ENCODE data around the gene GGCT.
A peak's percentile ranks its signal among the peaks of the same experiment; 100 is the strongest.
"Not testable (repeated sequence)": the region's sequence is repeated elsewhere in the genome, so short reads cannot be mapped to it uniquely, and the experiment has no call there.

GGCT gene

GRCh38 chr7:30504301-30505173, at the start of gene GGCT:
Gene GGCT, minus strand, starts transcription at chr7:30504829. Its CDS starts 120 bp downstream, at chr7:30504709.
- DNase-seq = peak; percentile 98

- DNase-seq = no peak
These were observed 48.9 kb upstream of the GGCT start for GRCh38 chr7:30553546-30553945.

GRCh38 chr7:30553141-30553540, 48.5 kb upstream of the GGCT start:
- DNase-seq = no peak

- no peak for DNase-seq
These were observed 47.7 kb upstream of the GGCT start for GRCh38 chr7:30552330-30552729.

- no peak for DNase-seq
These were observed 45.4 kb upstream of the GGCT start for GRCh38 chr7:30549931-30550493.

- peak; percentile 56 for DNase-seq
These were observed 44.2 kb upstream of the GGCT start for GRCh38 chr7:30548845-30549244.

- no peak for DNase-seq
These were observed 42.0 kb upstream of the GGCT start for GRCh38 chr7:30546596-30546995.

GRCh38 chr7:30545791-30546555, 41.3 kb upstream of the GGCT start:
- DNase-seq = no peak

- DNase-seq = no peak
These were observed 39.3 kb upstream of the GGCT start for GRCh38 chr7:30543813-30544525.

GRCh38 chr7:30543115-30543514, 38.5 kb upstream of the GGCT start:
- DNase-seq = not testable (repeated sequence)

- no peak for DNase-seq
These were observed 29.3 kb upstream of the GGCT start for GRCh38 chr7:30533886-30534285.

- no peak for DNase-seq
These were observed 26.7 kb upstream of the GGCT start for GRCh38 chr7:30531286-30531685.

GRCh38 chr7:30530373-30530772, 25.7 kb upstream of the GGCT start:
- DNase-seq = no peak

- no peak for DNase-seq
These were observed 24.1 kb upstream of the GGCT start for GRCh38 chr7:30528779-30529178.

- DNase-seq = not testable (repeated sequence)
These were observed 22.7 kb upstream of the GGCT start for GRCh38 chr7:30527297-30527696.

GRCh38 chr7:30526163-30526562, 21.5 kb upstream of the GGCT start:
- no peak for DNase-seq

- no peak for DNase-seq
These were observed 20.8 kb upstream of the GGCT start for GRCh38 chr7:30525429-30525828.

GRCh38 chr7:30524545-30524944, 19.9 kb upstream of the GGCT start:
- no peak for DNase-seq

GRCh38 chr7:30523466-30523865, 18.8 kb upstream of the GGCT start:
- no peak for DNase-seq

- no peak for DNase-seq
These were observed 17.5 kb upstream of the GGCT start for GRCh38 chr7:30522159-30522558.

- DNase-seq = no peak
These were observed 16.9 kb upstream of the GGCT start for GRCh38 chr7:30521532-30521931.

GRCh38 chr7:30519122-30519521, 14.5 kb upstream of the GGCT start:
- no peak for DNase-seq

- DNase-seq = no peak
These were observed 11.1 kb upstream of the GGCT start for GRCh38 chr7:30515761-30516160.

Measured in stimulated activated CD4-positive, alpha-beta T cell treated with anti-CD3 and anti-CD28 coated beads, Interleukin-15, amount 100 ng/mL, for 24 hours (primary cell).